CD14-positive monocyte (primary cell): Measurements from ENCODE around the gene SELPLG. TPM values are rescaled to one million over a fixed set of nuclear protein-coding genes. Genes with fewer than 3 reads are reported as not detected.

Experiments used
- DNase-seq, 3 donors: peaks; one replicate each; pipeline ENCODE4 v3.0.0-alpha.2; 2011 to 2022
- H2AFZ ChIP-seq: 2 replicates; pipeline ENCODE4 v1.6.0; 2012; ENCODE audit warnings: mild to moderate bottlenecking, low read depth, low read length, inconsistent platforms; ENCODE audit not compliant: insufficient read depth, poor library complexity, severe bottlenecking
- H3K27ac ChIP-seq, 2 donors: 1 replicate in 1 of 2; 2 replicates in 1 of 2; pipeline ENCODE4 v1.5.1; 2012 to 2013; ENCODE audit warnings: low read length in 2 of 2, control low read depth in 1 of 2, inconsistent platforms in 1 of 2, low read depth in 1 of 2, mild to moderate bottlenecking in 1 of 2
- H3K27me3 ChIP-seq, 2 donors: one replicate each; pipeline versions ENCODE4 v1.6.0 to v1.6.1; 2011 to 2013; ENCODE audit warnings: low read length in 2 of 2; ENCODE audit not compliant: control insufficient read depth in 2 of 2, insufficient read depth in 2 of 2
- H3K36me3 ChIP-seq, 2 donors: replicated peaks in 1 of 2; 1 replicate in 1 of 2; 2 replicates in 1 of 2; pipeline versions ENCODE4 v1.5.1 to v1.6.1; 2012 to 2013; ENCODE audit warnings: low read length in 2 of 2, control low read depth in 1 of 2, inconsistent platforms in 1 of 2, mild to moderate bottlenecking in 1 of 2; ENCODE audit not compliant: insufficient read depth in 2 of 2, control insufficient read depth in 1 of 2
- H3K4me1 ChIP-seq, 2 donors: 1 replicate in 1 of 2; 2 replicates in 1 of 2; pipeline versions ENCODE4 v1.5.1 to v1.6.1; 2012 to 2013; ENCODE audit warnings: low read length in 2 of 2, control low read depth in 1 of 2, inconsistent platforms in 1 of 2, mild to moderate bottlenecking in 1 of 2, moderate library complexity in 1 of 2; ENCODE audit not compliant: insufficient read depth in 2 of 2, control insufficient read depth in 1 of 2
- H3K4me2 ChIP-seq: replicated peaks from 2 replicates; pipeline ENCODE3; 2012; ENCODE audit warnings: low read length, moderate library complexity, mild to moderate bottlenecking; ENCODE audit not compliant: poor library complexity, severe bottlenecking; ENCODE audit errors: extremely low read depth
- H3K4me3 ChIP-seq, 3 experiments: fragments of 200-600 bp in 1 of 3; sonication (generic) in 1 of 3; replicated peaks in 1 of 3; 1 replicate in 2 of 3; 2 replicates in 1 of 3; pipeline ENCODE4 v1.5.1; 2011 to 2013; ENCODE audit warnings: low read length in 3 of 3, mild to moderate bottlenecking in 3 of 3, control low read depth in 2 of 3, low read depth in 2 of 3, inconsistent platforms in 1 of 3, moderate library complexity in 1 of 3
- H3K79me2 ChIP-seq: 2 replicates; pipeline ENCODE4 v1.6.0; 2012; ENCODE audit warnings: mild to moderate bottlenecking, control low read depth, inconsistent platforms, low read length, moderate library complexity; ENCODE audit not compliant: insufficient read depth
- H3K9ac ChIP-seq: 2 replicates; pipeline ENCODE4 v1.6.0; 2017; ENCODE audit warnings: low read length, mild to moderate bottlenecking; ENCODE audit not compliant: insufficient read depth, poor library complexity, severe bottlenecking
- H3K9me3 ChIP-seq, 2 donors: replicated peaks in 1 of 2; 1 replicate in 1 of 2; 2 replicates in 1 of 2; pipeline versions ENCODE4 v1.5.1 to v1.6.1; 2012 to 2013; ENCODE audit warnings: low read length in 2 of 2, control low read depth in 1 of 2; ENCODE audit not compliant: control insufficient read depth in 1 of 2, insufficient read depth in 1 of 2
- H4K20me1 ChIP-seq: 2 replicates; pipeline ENCODE4 v1.6.0; 2012; ENCODE audit warnings: mild to moderate bottlenecking, low read length, control low read depth, moderate library complexity; ENCODE audit not compliant: insufficient read depth
- H3K27ac Mint-ChIP-seq, 7 donors: one replicate each; pipeline ENCODE4 v1.8.0; 2020; ENCODE audit warnings: mild to moderate bottlenecking in 7 of 7, mixed read lengths in 7 of 7, moderate library complexity in 6 of 7, inconsistent platforms in 2 of 7
- H3K27me3 Mint-ChIP-seq, 3 donors: one replicate each; pipeline ENCODE4 v1.8.0; 2021 to 2022; ENCODE audit warnings: low read depth in 3 of 3, mild to moderate bottlenecking in 3 of 3, mixed read lengths in 3 of 3, moderate library complexity in 3 of 3, inconsistent platforms in 1 of 3
- H3K36me3 Mint-ChIP-seq, 2 donors: one replicate each; pipeline ENCODE4 v1.8.0; 2020; ENCODE audit warnings: mixed read lengths in 2 of 2, inconsistent platforms in 1 of 2, mild to moderate bottlenecking in 1 of 2
- H3K4me1 Mint-ChIP-seq: one replicate; pipeline ENCODE4 v1.8.0; 2020; ENCODE audit warnings: mild to moderate bottlenecking, mixed read lengths
- H3K4me3 Mint-ChIP-seq, 2 donors: one replicate each; pipeline ENCODE4 v1.8.0; 2020; ENCODE audit warnings: mild to moderate bottlenecking in 2 of 2, mixed read lengths in 2 of 2, moderate library complexity in 1 of 2
- H3K9me3 Mint-ChIP-seq, 7 donors: one replicate each; pipeline ENCODE4 v1.8.0; 2020 to 2022; ENCODE audit warnings: mixed read lengths in 7 of 7, mild to moderate bottlenecking in 6 of 7, moderate library complexity in 6 of 7, inconsistent platforms in 2 of 7
- CTCF ChIP-seq: fragments of 200-600 bp; IDR thresholded peaks from one replicate; pipeline ENCODE4 v1.8.0; 2022; ENCODE audit warnings: antibody characterized with exemption, mild to moderate bottlenecking
- WGBS: methylation state at CpG from one replicate; pipeline ENCODE4 v1.1.5; 2013; ENCODE audit warnings: missing lambda C conversion rate; ENCODE audit not compliant: insufficient coverage; 5-methylcytosine and 5-hydroxymethylcytosine counted together
- intact Hi-C, 2 donors: fragments of 100-400 bp; cut with micrococcal nuclease; formaldehyde crosslinking; loops; one replicate each; pipeline versions ENCODE4 v1.15.0 to v1.15.1; 2023
- polyA plus RNA-seq, 3 donors: library from polyadenylated mRNA; depleted of rRNA in 1 of 3; unstranded in 2 of 3; stranded (reverse) in 1 of 3; fragments of 300-500 nt in 2 of 3; fragments of >200 nt in 1 of 3; fragmentation: Illumina TruSeq in 2 of 3; gene quantifications; 1 replicate in 2 of 3; 2 replicates in 1 of 3; pipeline ENCODE4 v1.2.3, GENCODE V29; 2012 to 2021

SELPLG gene
- polyA plus RNA-seq, 3 donors: 193 to 349 (median 247) TPM

DNA sequence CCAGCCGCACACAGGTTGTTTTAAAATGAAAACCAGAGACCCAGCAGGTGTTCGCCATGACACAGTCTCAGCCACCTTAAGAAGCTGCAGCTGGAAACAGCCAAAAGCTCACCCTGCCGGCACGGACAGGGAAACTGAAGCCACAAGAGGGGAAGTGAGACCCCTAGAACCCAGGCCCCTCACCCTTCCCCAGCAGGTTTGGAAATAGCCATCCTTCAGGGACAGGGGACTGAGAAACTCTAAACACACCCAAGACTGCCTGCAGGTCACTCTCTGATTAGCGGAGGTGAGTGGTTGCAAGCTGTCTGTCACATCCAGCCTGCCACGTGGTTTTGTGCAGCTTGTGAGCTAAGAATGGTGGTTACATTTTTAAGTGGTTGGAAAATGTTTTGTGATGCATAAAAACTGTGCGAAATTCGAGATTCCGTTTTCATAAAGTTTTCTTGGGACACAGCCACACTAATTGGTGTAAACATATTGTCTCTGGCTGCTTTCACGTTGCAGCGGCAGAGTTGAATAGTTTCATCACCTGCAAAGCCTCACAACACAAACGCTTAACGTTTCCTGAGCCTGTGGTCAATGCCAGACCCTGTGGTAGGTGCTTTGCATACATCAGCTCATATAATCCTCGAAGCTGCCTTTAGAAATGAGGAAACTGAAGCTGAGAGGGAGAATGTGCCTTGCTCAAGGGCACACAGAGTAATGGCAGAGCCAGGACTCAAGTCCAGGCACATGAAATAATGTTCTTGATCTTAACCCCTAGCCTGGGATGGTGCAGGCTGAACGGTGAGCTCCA, 1.7 kb upstream of the SELPLG start:
- H3K9ac ChIP-seq: peak overlapping the region; percentile 26
- H3K36me3 Mint-ChIP-seq: peaks cover 9 to 13% of the 10 kb centered on the region in 2 donors
- H3K4me3 Mint-ChIP-seq: peak overlapping the region; percentile 39 to 98
- DNase-seq: peak; percentile 59 to 71 (median 65)
- 2% methylated on average over 10 of the region's 15 CpGs for WGBS
- no peaks in the 10 kb centered on the region for H3K36me3 ChIP-seq
- intact Hi-C loops: no loop called here
- peaks cover 80% of the 10 kb centered on the region for H3K4me1 Mint-ChIP-seq
- peaks cover 0 to 2% (median 0%) of the 10 kb centered on the region in 3 donors for H3K27me3 Mint-ChIP-seq
- H3K27ac ChIP-seq: peak overlapping the region; percentile 98 to 99
- peak overlapping the region; percentile 94 for H3K4me2 ChIP-seq
- H2AFZ ChIP-seq: peak overlapping the region; percentile 13
- H3K4me3 ChIP-seq: peak overlapping the region in 1 of 3 experiments; percentile 88
- peak overlapping the region; percentile 98 to 100 (median 100) for H3K27ac Mint-ChIP-seq
- no peaks in the 10 kb centered on the region for H3K27me3 ChIP-seq
- H3K9me3 ChIP-seq: no peaks in the 10 kb centered on the region
- peaks cover 42% of the 10 kb centered on the region for H3K79me2 ChIP-seq
- H3K4me1 ChIP-seq: peaks cover 82 to 83% of the 10 kb centered on the region in 2 donors
- TF ChIP-seq CTCF: no peak
- H4K20me1 ChIP-seq: peaks cover 3% of the 10 kb centered on the region
- H3K9me3 Mint-ChIP-seq: peaks cover 0 to 5% (median 0%) of the 10 kb centered on the region in 7 donors

DNA sequence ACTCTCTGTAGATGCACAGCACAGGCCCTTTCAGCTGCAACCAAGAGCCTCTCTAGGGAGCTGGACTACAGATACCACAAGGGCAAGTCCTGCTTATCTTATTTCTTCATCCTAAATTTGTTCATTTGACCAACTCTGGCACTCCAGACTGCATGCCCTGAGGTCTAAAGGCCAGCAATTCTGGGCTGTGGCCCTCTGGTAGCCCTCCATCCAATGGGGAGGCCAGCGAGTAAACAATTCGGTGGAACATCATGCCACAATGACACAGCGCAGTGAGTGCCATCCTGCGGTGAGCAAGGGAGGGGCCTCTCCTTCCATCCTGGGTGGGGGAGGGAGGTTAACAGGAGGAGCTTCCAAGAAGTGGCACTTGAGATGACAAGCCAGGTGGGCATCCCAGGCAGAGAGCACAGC, 652 bp upstream of the SELPLG start:
- Mint-ChIP-seq H3K27me3 (peaks cover 0 to 1% (median 0%) of the 10 kb centered on the region in 3 donors), H3K4me3 (peak overlapping the region; percentile 96 to 98), H3K9me3 (peaks cover 0 to 5% (median 0%) of the 10 kb centered on the region in 7 donors), H3K36me3 (peaks cover 15 to 17% of the 10 kb centered on the region in 2 donors), H3K4me1 (peaks cover 88% of the 10 kb centered on the region), H3K27ac (peak overlapping the region; percentile 98 to 100 (median 100))
- peaks cover 12% of the 10 kb centered on the region for H4K20me1 ChIP-seq
- peak overlapping the region in 2 of 3 experiments; percentile 83 to 88 for H3K4me3 ChIP-seq
- WGBS: 0% methylated on average over 2 of the region's 4 CpGs
- no peaks in the 10 kb centered on the region for H3K9me3 ChIP-seq
- H2AFZ ChIP-seq: peak overlapping the region; percentile 24
- H3K4me2 ChIP-seq: peak overlapping the region; percentile 94
- peak overlapping the region; percentile 79 for H3K9ac ChIP-seq
- intact Hi-C loops: loop anchor here in 1 of 2 donors (5.0 kb wide), 1 partner anchor 72 kb away; the partner anchor contains the start of genes ISCU and SART3
- H3K27ac ChIP-seq: peak overlapping the region; percentile 98 to 99
- H3K27me3 ChIP-seq: no peaks in the 10 kb centered on the region
- no peak for TF ChIP-seq CTCF
- H3K4me1 ChIP-seq: peaks cover 93 to 94% of the 10 kb centered on the region in 2 donors
- peak; percentile 64 to 73 (median 69) for DNase-seq
- H3K36me3 ChIP-seq: no peaks in the 10 kb centered on the region
- peaks cover 53% of the 10 kb centered on the region for H3K79me2 ChIP-seq
